ENCODE results near the gene ETV5.
A peak's percentile ranks its signal among the peaks of the same experiment; 100 is the strongest.

Gene ETV5

GRCh38 chr3:186097317-186097662 is 11.6 kb downstream of the ETV5 start:
- H2AFZ ChIP-seq (ENCODE audit: low read depth, low read length) = no peak overlapping the region

GRCh38 chr3:186096290-186096689 is 12.6 kb downstream of the ETV5 start:
- H3K4me1 ChIP-seq (ENCODE audit: insufficient read depth, low read length) = peaks cover 28% of the 10 kb centered on the region
- H3K27me3 ChIP-seq (ENCODE audit: insufficient read depth, low read length) = peaks cover 16% of the 10 kb centered on the region
- H3K36me3 ChIP-seq (ENCODE audit: insufficient read depth, low read length) = no peaks in the 10 kb centered on the region
- H3K9me3 ChIP-seq (ENCODE audit: low read length) = no peaks in the 10 kb centered on the region
- H3K4me3 ChIP-seq (ENCODE audit: low read length) = no peak overlapping the region
- H2AFZ ChIP-seq (ENCODE audit: low read depth, low read length) = no peak overlapping the region

More at GRCh38 chr3:186097317-186097662, 11.6 kb downstream of the ETV5 start:
- no peaks in the 10 kb centered on the region for H3K9me3 ChIP-seq (ENCODE audit: low read length)
- peaks cover 28% of the 10 kb centered on the region for H3K4me1 ChIP-seq (ENCODE audit: insufficient read depth, low read length)
- H3K4me3 ChIP-seq (ENCODE audit: low read length) = peak overlapping the region; percentile 25
- no peaks in the 10 kb centered on the region for H3K36me3 ChIP-seq (ENCODE audit: insufficient read depth, low read length)
- peaks cover 16% of the 10 kb centered on the region for H3K27me3 ChIP-seq (ENCODE audit: insufficient read depth, low read length)

- no peak overlapping the region for H3K4me3 ChIP-seq (ENCODE audit: low read length)
- H2AFZ ChIP-seq (ENCODE audit: low read depth, low read length) = no peak overlapping the region
- no peaks in the 10 kb centered on the region for H3K9me3 ChIP-seq (ENCODE audit: low read length)
- H3K4me1 ChIP-seq (ENCODE audit: insufficient read depth, low read length) = peaks cover 28% of the 10 kb centered on the region
- no peaks in the 10 kb centered on the region for H3K36me3 ChIP-seq (ENCODE audit: insufficient read depth, low read length)
- peaks cover 16% of the 10 kb centered on the region for H3K27me3 ChIP-seq (ENCODE audit: insufficient read depth, low read length)
Measured at GRCh38 chr3:186095561-186096081, 13.3 kb downstream of the ETV5 start.

GRCh38 chr3:186094696-186095425 is 14.0 kb downstream of the ETV5 start:
- peaks cover 28% of the 10 kb centered on the region for H3K4me1 ChIP-seq (ENCODE audit: insufficient read depth, low read length)
- H3K36me3 ChIP-seq (ENCODE audit: insufficient read depth, low read length) = no peaks in the 10 kb centered on the region
- H3K9me3 ChIP-seq (ENCODE audit: low read length) = no peaks in the 10 kb centered on the region
- no peak overlapping the region for H2AFZ ChIP-seq (ENCODE audit: low read depth, low read length)
- H3K4me3 ChIP-seq (ENCODE audit: low read length) = no peak overlapping the region
- peaks cover 10% of the 10 kb centered on the region for H3K27me3 ChIP-seq (ENCODE audit: insufficient read depth, low read length)

- Histone ChIP-seq H3K4me3 (ENCODE audit: low read length) (no peak overlapping the region), H3K9me3 (ENCODE audit: low read length) (no peaks in the 10 kb centered on the region), H2AFZ (ENCODE audit: low read depth, low read length) (no peak overlapping the region), H3K27me3 (ENCODE audit: insufficient read depth, low read length) (peaks cover 6% of the 10 kb centered on the region), H3K36me3 (ENCODE audit: insufficient read depth, low read length) (no peaks in the 10 kb centered on the region), H3K4me1 (ENCODE audit: insufficient read depth, low read length) (peaks cover 28% of the 10 kb centered on the region)
Measured at GRCh38 chr3:186094271-186094670, 14.6 kb downstream of the ETV5 start.

GRCh38 chr3:186093271-186093900 is 15.5 kb downstream of the ETV5 start:
- no peaks in the 10 kb centered on the region for H3K36me3 ChIP-seq (ENCODE audit: insufficient read depth, low read length)
- H3K9me3 ChIP-seq (ENCODE audit: low read length) = no peaks in the 10 kb centered on the region
- no peak overlapping the region for H3K4me3 ChIP-seq (ENCODE audit: low read length)
- no peaks in the 10 kb centered on the region for H3K27me3 ChIP-seq (ENCODE audit: insufficient read depth, low read length)
- H2AFZ ChIP-seq (ENCODE audit: low read depth, low read length) = no peak overlapping the region
- peaks cover 27% of the 10 kb centered on the region for H3K4me1 ChIP-seq (ENCODE audit: insufficient read depth, low read length)

- Histone ChIP-seq H3K27me3 (ENCODE audit: insufficient read depth, low read length) (no peaks in the 10 kb centered on the region), H2AFZ (ENCODE audit: low read depth, low read length) (no peak overlapping the region), H3K36me3 (ENCODE audit: insufficient read depth, low read length) (no peaks in the 10 kb centered on the region), H3K9me3 (ENCODE audit: low read length) (no peaks in the 10 kb centered on the region), H3K4me3 (ENCODE audit: low read length) (no peak overlapping the region), H3K4me1 (ENCODE audit: insufficient read depth, low read length) (peaks cover 20% of the 10 kb centered on the region)
Measured at GRCh38 chr3:186092360-186093070, 16.4 kb downstream of the ETV5 start.

GRCh38 chr3:186090901-186091300 is 18.0 kb downstream of the ETV5 start:
- Histone ChIP-seq H3K27me3 (ENCODE audit: insufficient read depth, low read length) (no peaks in the 10 kb centered on the region), H3K4me3 (ENCODE audit: low read length) (no peak overlapping the region), H3K36me3 (ENCODE audit: insufficient read depth, low read length) (no peaks in the 10 kb centered on the region), H2AFZ (ENCODE audit: low read depth, low read length) (no peak overlapping the region), H3K4me1 (ENCODE audit: insufficient read depth, low read length) (peaks cover 5% of the 10 kb centered on the region), H3K9me3 (ENCODE audit: low read length) (no peaks in the 10 kb centered on the region)

- H2AFZ ChIP-seq (ENCODE audit: low read depth, low read length) = no peak overlapping the region
- no peak overlapping the region for H3K4me3 ChIP-seq (ENCODE audit: low read length)
- no peaks in the 10 kb centered on the region for H3K9me3 ChIP-seq (ENCODE audit: low read length)
- no peaks in the 10 kb centered on the region for H3K27me3 ChIP-seq (ENCODE audit: insufficient read depth, low read length)
- no peaks in the 10 kb centered on the region for H3K4me1 ChIP-seq (ENCODE audit: insufficient read depth, low read length)
- no peaks in the 10 kb centered on the region for H3K36me3 ChIP-seq (ENCODE audit: insufficient read depth, low read length)
Measured at GRCh38 chr3:186088335-186088734, 20.6 kb downstream of the ETV5 start.

GRCh38 chr3:186084264-186084663 is 24.6 kb downstream of the ETV5 start:
- no peak overlapping the region for H2AFZ ChIP-seq (ENCODE audit: low read depth, low read length)
- H3K36me3 ChIP-seq (ENCODE audit: insufficient read depth, low read length) = no peaks in the 10 kb centered on the region
- H3K4me1 ChIP-seq (ENCODE audit: insufficient read depth, low read length) = no peaks in the 10 kb centered on the region
- no peaks in the 10 kb centered on the region for H3K9me3 ChIP-seq (ENCODE audit: low read length)
- no peak overlapping the region for H3K4me3 ChIP-seq (ENCODE audit: low read length)
- no peaks in the 10 kb centered on the region for H3K27me3 ChIP-seq (ENCODE audit: insufficient read depth, low read length)

- Histone ChIP-seq H3K4me3 (ENCODE audit: low read length) (no peak overlapping the region), H3K9me3 (ENCODE audit: low read length) (no peaks in the 10 kb centered on the region), H3K4me1 (ENCODE audit: insufficient read depth, low read length) (no peaks in the 10 kb centered on the region), H2AFZ (ENCODE audit: low read depth, low read length) (no peak overlapping the region), H3K27me3 (ENCODE audit: insufficient read depth, low read length) (no peaks in the 10 kb centered on the region), H3K36me3 (ENCODE audit: insufficient read depth, low read length) (no peaks in the 10 kb centered on the region)
Measured at GRCh38 chr3:186083746-186084145, 25.1 kb downstream of the ETV5 start.

- Histone ChIP-seq H3K36me3 (ENCODE audit: insufficient read depth, low read length) (no peaks in the 10 kb centered on the region), H3K4me3 (ENCODE audit: low read length) (no peak overlapping the region)
Measured at GRCh38 chr3:186082150-186082549, 26.7 kb downstream of the ETV5 start.

GRCh38 chr3:186081678-186082077 is 27.2 kb downstream of the ETV5 start:
- Histone ChIP-seq H3K27me3 (ENCODE audit: insufficient read depth, low read length) (no peaks in the 10 kb centered on the region), H3K36me3 (ENCODE audit: insufficient read depth, low read length) (no peaks in the 10 kb centered on the region), H3K4me1 (ENCODE audit: insufficient read depth, low read length) (no peaks in the 10 kb centered on the region)

More at GRCh38 chr3:186082150-186082549, 26.7 kb downstream of the ETV5 start:
- H3K9me3 ChIP-seq (ENCODE audit: low read length) = no peaks in the 10 kb centered on the region
- H3K27me3 ChIP-seq (ENCODE audit: insufficient read depth, low read length) = no peaks in the 10 kb centered on the region
- no peaks in the 10 kb centered on the region for H3K4me1 ChIP-seq (ENCODE audit: insufficient read depth, low read length)
- no peak overlapping the region for H2AFZ ChIP-seq (ENCODE audit: low read depth, low read length)

More at GRCh38 chr3:186081678-186082077, 27.2 kb downstream of the ETV5 start:
- Histone ChIP-seq H3K9me3 (ENCODE audit: low read length) (no peaks in the 10 kb centered on the region), H2AFZ (ENCODE audit: low read depth, low read length) (no peak overlapping the region), H3K4me3 (ENCODE audit: low read length) (no peak overlapping the region)

All from neuron (in vitro differentiated cells).